GM12891 (cell line): ENCODE data around the gene SGO1.

ENCODE experiments used
- POLR2A ChIP-seq: IDR thresholded peaks from 2 replicates; pipeline ENCODE4 v1.6.1; 2011; ENCODE audit warnings: low read depth, low read length, control low read depth
- POU2F2 ChIP-seq: IDR thresholded peaks from 2 replicates; pipeline ENCODE4 v1.6.1; 2011; ENCODE audit warnings: low read depth, mild to moderate bottlenecking, control low read depth, low read length, moderate library complexity

GRCh38 chr3:20142517-20142916 is 43.5 kb downstream of the SGO1 start:
- TF ChIP-seq POLR2A (no peak), POU2F2 (no peak)
